ENCODE results near the gene GAPDH.

The GAPDH gene

GRCh38 chr12:6554168-6555017, 20.1 kb downstream of the GAPDH start (continued):
- no peak for TF ChIP-seq ZNF362 (tag by site-specific recombination; IDR thresholded peaks at IDR 0.05)
- no peak for TF ChIP-seq MYNN (tag by site-specific recombination; IDR thresholded peaks at IDR 0.05; ENCODE audit: borderline replicate concordance)
- TF ChIP-seq ZNF292 (tag by site-specific recombination; IDR thresholded peaks at IDR 0.05; ENCODE audit: borderline replicate concordance, low read depth) = no peak
- TF ChIP-seq SCRT1 (tag by site-specific recombination; IDR thresholded peaks at IDR 0.05; ENCODE audit: borderline replicate concordance) = no peak
- no peak for TF ChIP-seq ZNF302 (tag by site-specific recombination; IDR thresholded peaks at IDR 0.05; ENCODE audit: low read depth)
- peak; percentile 91 for TF ChIP-seq ZFP69B (tag by site-specific recombination; IDR thresholded peaks at IDR 0.05)
- TF ChIP-seq SALL2 (tag by site-specific recombination; IDR thresholded peaks at IDR 0.05; ENCODE audit: borderline replicate concordance) = no peak
- TF ChIP-seq TSHZ1 (tag by site-specific recombination; IDR thresholded peaks at IDR 0.05; ENCODE audit: borderline replicate concordance) = no peak
- TF ChIP-seq ZNF768 (tag by site-specific recombination; IDR thresholded peaks at IDR 0.05) = no peak
- no peak for TF ChIP-seq ZNF510 (tag by site-specific recombination; IDR thresholded peaks at IDR 0.05; ENCODE audit: insufficient replicate concordance)
- TF ChIP-seq ZNF837 (tag by site-specific recombination; IDR thresholded peaks at IDR 0.05) = no peak
- TF ChIP-seq ZNF549 (tag by site-specific recombination; IDR thresholded peaks at IDR 0.05) = no peak
- TF ChIP-seq ZSCAN18 (tag by site-specific recombination; IDR thresholded peaks at IDR 0.05) = no peak
- TF ChIP-seq ZNF639 (tag by site-specific recombination; IDR thresholded peaks at IDR 0.05) = no peak
- no peak for TF ChIP-seq ZNF18 (tag by site-specific recombination; IDR thresholded peaks at IDR 0.05)
- TF ChIP-seq ZNF600 (tag by site-specific recombination; IDR thresholded peaks at IDR 0.05) = peak; percentile 99
- TF ChIP-seq ZFHX2 (tag by site-specific recombination; conservative IDR thresholded peaks at IDR 0.05) = no peak
- TF ChIP-seq ZNF223 (tag by site-specific recombination; IDR thresholded peaks at IDR 0.05) = no peak
- no peak for TF ChIP-seq ZNF792 (tag by site-specific recombination; IDR thresholded peaks at IDR 0.05)
- TF ChIP-seq PATZ1 (tag by site-specific recombination; IDR thresholded peaks at IDR 0.05) = peak; percentile 74
- no peak for TF ChIP-seq ZNF184 (tag by site-specific recombination; IDR thresholded peaks at IDR 0.05)
- peak; percentile 25; the same call in 1 of the 2 replicates for TF ChIP-seq ZNF654 (tag by site-specific recombination; IDR thresholded peaks at IDR 0.05; ENCODE audit: low read depth)
- TF ChIP-seq ZNF366 (tag by site-specific recombination; conservative IDR thresholded peaks at IDR 0.05) = peak; percentile 57
- peak; percentile 82 for TF ChIP-seq CTCF (tag by site-specific recombination; IDR thresholded peaks at IDR 0.05)
- TF ChIP-seq ZNF350 (tag by site-specific recombination; IDR thresholded peaks at IDR 0.05) = no peak
- TF ChIP-seq ZNF777 (tag by site-specific recombination; IDR thresholded peaks at IDR 0.05; ENCODE audit: borderline replicate concordance) = no peak
